Astrocyte (in vitro differentiated cells and primary cell): ENCODE results near the gene ZBTB7C. TPM values are rescaled to one million over a fixed set of nuclear protein-coding genes. Genes with fewer than 3 reads are reported as not detected.
A peak's percentile ranks its signal among the peaks of the same experiment; 100 is the strongest.

Experiments used
- DNase-seq: peaks from one replicate; pipeline ENCODE4 v3.0.0-alpha.2; 2010; ENCODE audit warnings: low read depth
- FAIRE-seq: peaks from 2 replicates; lab custom pipeline; 2011; peaks lifted over from hg19 to GRCh38; lab: Jason Lieb, UNC
- H2AFZ ChIP-seq: 2 replicates; pipeline ENCODE4 v1.6.0; 2012; ENCODE audit warnings: low read depth, low read length, inconsistent platforms
- H3K27ac ChIP-seq: 2 replicates; pipeline ENCODE4 v1.5.1; 2011; ENCODE audit warnings: low read depth, low read length, inconsistent platforms
- H3K27me3 ChIP-seq: 2 replicates; pipeline ENCODE4 v1.6.0; 2011; ENCODE audit warnings: low read length, inconsistent platforms; ENCODE audit not compliant: insufficient read depth
- H3K36me3 ChIP-seq: 2 replicates; pipeline ENCODE4 v1.5.1; 2011; ENCODE audit warnings: low read length, inconsistent platforms; ENCODE audit not compliant: insufficient read depth
- H3K4me1 ChIP-seq: 2 replicates; pipeline ENCODE4 v1.5.1; 2011; ENCODE audit warnings: low read length, inconsistent platforms; ENCODE audit not compliant: insufficient read depth
- H3K4me2 ChIP-seq: 2 replicates; pipeline ENCODE4 v1.6.0; 2012; ENCODE audit warnings: low read length, inconsistent platforms
- H3K4me3 ChIP-seq: 2 replicates; pipeline ENCODE4 v1.5.1; 2011; ENCODE audit warnings: low read depth, mild to moderate bottlenecking, low read length, inconsistent platforms; ENCODE audit not compliant: insufficient read depth
- H3K79me2 ChIP-seq: 2 replicates; pipeline ENCODE4 v1.6.0; 2012; ENCODE audit warnings: mild to moderate bottlenecking, low read length, inconsistent platforms; ENCODE audit not compliant: insufficient read depth
- H3K9ac ChIP-seq: 2 replicates; pipeline ENCODE4 v1.6.0; 2012; ENCODE audit warnings: mild to moderate bottlenecking, low read length, inconsistent platforms
- H3K9me3 ChIP-seq: 2 replicates; pipeline ENCODE4 v1.5.1; 2012; ENCODE audit warnings: low read depth, mild to moderate bottlenecking, low read length, inconsistent platforms; ENCODE audit not compliant: insufficient read depth
- H4K20me1 ChIP-seq: 2 replicates; pipeline ENCODE4 v1.6.0; 2012; ENCODE audit warnings: low read length, inconsistent platforms; ENCODE audit not compliant: insufficient read depth
- H3K27ac Mint-ChIP-seq: one replicate; pipeline ENCODE4 v1.8.0; 2021; ENCODE audit warnings: mild to moderate bottlenecking, mixed read lengths; ENCODE audit not compliant: unreplicated experiment
- H3K27me3 Mint-ChIP-seq: one replicate; pipeline ENCODE4 v1.8.0; 2021; ENCODE audit warnings: low read depth, mixed read lengths; ENCODE audit not compliant: unreplicated experiment
- H3K36me3 Mint-ChIP-seq: one replicate; pipeline ENCODE4 v1.8.0; 2021; ENCODE audit warnings: low read depth, mixed read lengths; ENCODE audit not compliant: unreplicated experiment
- H3K4me1 Mint-ChIP-seq: one replicate; pipeline ENCODE4 v1.8.0; 2021; ENCODE audit warnings: low read depth, mixed read lengths; ENCODE audit not compliant: unreplicated experiment
- H3K4me3 Mint-ChIP-seq: one replicate; pipeline ENCODE4 v1.8.0; 2021; ENCODE audit warnings: mild to moderate bottlenecking, moderate library complexity, mixed read lengths; ENCODE audit not compliant: unreplicated experiment
- H3K9me3 Mint-ChIP-seq: one replicate; pipeline ENCODE4 v1.8.0; 2021; ENCODE audit warnings: mild to moderate bottlenecking, mixed read lengths; ENCODE audit not compliant: unreplicated experiment
- CTCF ChIP-seq: IDR thresholded peaks from 2 replicates; pipeline ENCODE4 v1.5.1; 2011; ENCODE audit warnings: low read depth, mild to moderate bottlenecking, inconsistent platforms, low read length, moderate library complexity; ENCODE audit not compliant: insufficient read depth
- EZH2 ChIP-seq: IDR thresholded peaks from 2 replicates; pipeline ENCODE4 v1.6.1; 2012; ENCODE audit warnings: mild to moderate bottlenecking, low read length, inconsistent platforms; ENCODE audit not compliant: insufficient read depth
- total RNA-seq: library from RNA; stranded (reverse); gene quantifications from 2 replicates; pipeline ENCODE4 v1.2.1, GENCODE V29; 2021

Gene ZBTB7C
- total RNA-seq, 1 donor from 2014 or later = 1.0 TPM

- Histone ChIP-seq H4K20me1 (no peaks in the 10 kb centered on the region), H2AFZ (no peak overlapping the region), H3K27ac (no peak overlapping the region), H3K27me3 (no peaks in the 10 kb centered on the region), H3K4me3 (no peak overlapping the region), H3K9me3 (no peaks in the 10 kb centered on the region), H3K36me3 (no peaks in the 10 kb centered on the region), H3K79me2 (no peaks in the 10 kb centered on the region), H3K9ac (no peak overlapping the region), H3K4me2 (no peak overlapping the region), H3K4me1 (peaks cover 33% of the 10 kb centered on the region)
- no peak overlapping the region for H3K27ac Mint-ChIP-seq
- H3K36me3 Mint-ChIP-seq = peaks cover 2% of the 10 kb centered on the region
- H3K4me3 Mint-ChIP-seq = no peak overlapping the region
- TF ChIP-seq EZH2 (no peak), CTCF (no peak)
- H3K27me3 Mint-ChIP-seq = no peaks in the 10 kb centered on the region
- peaks cover 50% of the 10 kb centered on the region for H3K4me1 Mint-ChIP-seq
- H3K9me3 Mint-ChIP-seq = no peaks in the 10 kb centered on the region
- FAIRE-seq (peak; percentile 60), DNase-seq (no peak)
Measured at GRCh38 chr18:48325115-48325665, 84.0 kb downstream of the ZBTB7C start.

GRCh38 chr18:48324651-48325050, 84.5 kb downstream of the ZBTB7C start:
- H3K27ac Mint-ChIP-seq = peak overlapping the region; percentile 43
- H3K9me3 Mint-ChIP-seq = no peaks in the 10 kb centered on the region
- H3K27me3 Mint-ChIP-seq = no peaks in the 10 kb centered on the region
- Histone ChIP-seq H2AFZ (no peak overlapping the region), H3K27ac (no peak overlapping the region), H3K4me3 (no peak overlapping the region), H4K20me1 (no peaks in the 10 kb centered on the region), H3K36me3 (no peaks in the 10 kb centered on the region), H3K4me1 (peaks cover 32% of the 10 kb centered on the region), H3K27me3 (no peaks in the 10 kb centered on the region), H3K9ac (no peak overlapping the region), H3K4me2 (no peak overlapping the region), H3K79me2 (no peaks in the 10 kb centered on the region), H3K9me3 (no peaks in the 10 kb centered on the region)
- H3K36me3 Mint-ChIP-seq = peaks cover 2% of the 10 kb centered on the region
- FAIRE-seq (no peak), DNase-seq (no peak)
- peaks cover 52% of the 10 kb centered on the region for H3K4me1 Mint-ChIP-seq
- TF ChIP-seq CTCF (no peak), EZH2 (no peak)
- H3K4me3 Mint-ChIP-seq = no peak overlapping the region

- H3K4me2 ChIP-seq = no peak overlapping the region
- peaks cover 38% of the 10 kb centered on the region for H3K4me1 Mint-ChIP-seq
- no peaks in the 10 kb centered on the region for H3K79me2 ChIP-seq
- H3K27ac ChIP-seq = no peak overlapping the region
- no peaks in the 10 kb centered on the region for H3K27me3 Mint-ChIP-seq
- no peak for FAIRE-seq
- no peak overlapping the region for H3K9ac ChIP-seq
- H3K27me3 ChIP-seq = no peaks in the 10 kb centered on the region
- peaks cover 2% of the 10 kb centered on the region for H3K36me3 Mint-ChIP-seq
- no peaks in the 10 kb centered on the region for H3K36me3 ChIP-seq
- H3K9me3 ChIP-seq = no peaks in the 10 kb centered on the region
- no peak overlapping the region for H2AFZ ChIP-seq
- peaks cover 22% of the 10 kb centered on the region for H3K4me1 ChIP-seq
- H3K9me3 Mint-ChIP-seq = no peaks in the 10 kb centered on the region
- TF ChIP-seq CTCF = no peak
- no peak for TF ChIP-seq EZH2
- H3K4me3 ChIP-seq = no peak overlapping the region
- no peak for DNase-seq
- H3K27ac Mint-ChIP-seq = no peak overlapping the region
- H3K4me3 Mint-ChIP-seq = no peak overlapping the region
- no peaks in the 10 kb centered on the region for H4K20me1 ChIP-seq
Measured at GRCh38 chr18:48323151-48323550, 86.0 kb downstream of the ZBTB7C start.
